ENCODE data around the gene DUSP10.

Gene DUSP10

GRCh38 chr1:221740369-221740992 is 1.4 kb downstream of the DUSP10 start:
- Histone ChIP-seq H3K27me3 (ENCODE audit: insufficient read depth, poor library complexity, severe bottlenecking) (no peaks in the 10 kb centered on the region), H3K4me3 (replicated peaks; ENCODE audit: insufficient read depth, low read length) (peak overlapping the region; percentile 65), H3K27ac (replicated peaks) (peak overlapping the region; percentile 74)
- TF ChIP-seq SPI1 (IDR thresholded peaks at IDR 0.05; ENCODE audit: borderline replicate concordance, low read depth) = peak; percentile 72; the same call in 1 of the 2 replicates
- TF ChIP-seq CTCF (IDR thresholded peaks at IDR 0.05; ENCODE audit: insufficient read depth, low read length) = no peak
- no peak; the same call in 1 of the 2 replicates for TF ChIP-seq POLR2AphosphoS5 (IDR thresholded peaks at IDR 0.05; ENCODE audit: low read depth)
- DNase-seq (ENCODE audit: low read depth in 1 of 2, low spot score in 1 of 2) = peak in 1 of 2 experiments; percentile 19

- DNase-seq (ENCODE audit: low read depth in 1 of 2, low spot score in 1 of 2) = no peak
- Histone ChIP-seq H3K27me3 (ENCODE audit: insufficient read depth, poor library complexity, severe bottlenecking) (no peaks in the 10 kb centered on the region), H3K4me3 (replicated peaks; ENCODE audit: insufficient read depth, low read length) (no peak overlapping the region), H3K27ac (replicated peaks) (no peak overlapping the region)
- no peak for TF ChIP-seq SPI1 (IDR thresholded peaks at IDR 0.05; ENCODE audit: borderline replicate concordance, low read depth)
- no peak for TF ChIP-seq GABPA (IDR thresholded peaks at IDR 0.05; ENCODE audit: low read depth)
- TF ChIP-seq POLR2AphosphoS5 (IDR thresholded peaks at IDR 0.05; ENCODE audit: low read depth) = 0 out of 2 replicates have a peak, but pooled peaks have one; percentile 0
These were observed 2.2 kb downstream of the DUSP10 start for GRCh38 chr1:221739677-221740025.

- TF ChIP-seq REST (IDR thresholded peaks at IDR 0.05; ENCODE audit: insufficient replicate concordance, low read depth) (no peak), CTCF (IDR thresholded peaks at IDR 0.05; ENCODE audit: insufficient read depth, low read length) (no peak), SPI1 (IDR thresholded peaks at IDR 0.05; ENCODE audit: borderline replicate concordance, low read depth) (no peak), POLR2AphosphoS5 (IDR thresholded peaks at IDR 0.05; ENCODE audit: low read depth) (peak; percentile 44; the same call in 1 of the 2 replicates), GABPA (IDR thresholded peaks at IDR 0.05; ENCODE audit: low read depth) (no peak)
- no peak for DNase-seq (ENCODE audit: low read depth in 1 of 2, low spot score in 1 of 2)
- H3K4me3 ChIP-seq (replicated peaks; ENCODE audit: insufficient read depth, low read length) = no peak overlapping the region
- no peak overlapping the region for H3K27ac ChIP-seq (replicated peaks)
- H3K27me3 ChIP-seq (ENCODE audit: insufficient read depth, poor library complexity, severe bottlenecking) = no peaks in the 10 kb centered on the region
These were observed 2.7 kb downstream of the DUSP10 start for GRCh38 chr1:221739018-221739676.

GRCh38 chr1:221736714-221737113 is 5.2 kb downstream of the DUSP10 start:
- TF ChIP-seq SPI1 (IDR thresholded peaks at IDR 0.05; ENCODE audit: borderline replicate concordance, low read depth) (no peak), GABPA (IDR thresholded peaks at IDR 0.05; ENCODE audit: low read depth) (no peak), POLR2AphosphoS5 (IDR thresholded peaks at IDR 0.05; ENCODE audit: low read depth) (no peak), REST (IDR thresholded peaks at IDR 0.05; ENCODE audit: insufficient replicate concordance, low read depth) (no peak), CTCF (IDR thresholded peaks at IDR 0.05; ENCODE audit: insufficient read depth, low read length) (no peak)
- H3K27ac ChIP-seq (replicated peaks) = no peak overlapping the region
- no peaks in the 10 kb centered on the region for H3K27me3 ChIP-seq (ENCODE audit: insufficient read depth, poor library complexity, severe bottlenecking)
- DNase-seq (ENCODE audit: low read depth in 1 of 2, low spot score in 1 of 2) = no peak
- H3K4me3 ChIP-seq (replicated peaks; ENCODE audit: insufficient read depth, low read length) = no peak overlapping the region

Data from HL-60 (cell line).